Brain microvascular endothelial cell (primary cell): Measurements from ENCODE around the gene NSD2.

Experiments used
- DNase-seq: peaks from one replicate; pipeline ENCODE4 v3.0.0-alpha.2; 2020
- H3K27ac ChIP-seq: fragments of 250-450 bp; sonication (Bioruptor Pico); 2 replicates; pipeline ENCODE4 v1.5.1; 2020; ENCODE audit warnings: mild to moderate bottlenecking, moderate library complexity
- H3K27me3 ChIP-seq: fragments of 250-450 bp; sonication (Bioruptor Pico); replicated peaks from 2 replicates; pipeline ENCODE4 v1.5.1; 2020; ENCODE audit warnings: mild to moderate bottlenecking
- H3K36me3 ChIP-seq: fragments of 250-450 bp; sonication (Bioruptor Pico); replicated peaks from 2 replicates; pipeline ENCODE4 v1.5.1; 2020; ENCODE audit warnings: mild to moderate bottlenecking
- H3K4me3 ChIP-seq: 2 replicates; pipeline ENCODE4 v1.5.1; 2011; ENCODE audit warnings: low read depth, mild to moderate bottlenecking, control low read depth, low read length, moderate library complexity
- in situ Hi-C: cut with HindIII; loops from 2 replicates; pipeline ENCODE4 v1.10.0; 2017; ENCODE audit warnings: low sequenced_read_pairs, low pct_ligation_motif_present
- TF ChIP-seq, protein P1 (sequence below): IDR thresholded peaks from 2 replicates; pipeline ENCODE4 v1.5.1; 2011; ENCODE audit warnings: low read depth, mild to moderate bottlenecking, moderate library complexity, low read length, control low read depth, inconsistent platforms; ENCODE audit errors: missing control alignments

Gene NSD2

DNA sequence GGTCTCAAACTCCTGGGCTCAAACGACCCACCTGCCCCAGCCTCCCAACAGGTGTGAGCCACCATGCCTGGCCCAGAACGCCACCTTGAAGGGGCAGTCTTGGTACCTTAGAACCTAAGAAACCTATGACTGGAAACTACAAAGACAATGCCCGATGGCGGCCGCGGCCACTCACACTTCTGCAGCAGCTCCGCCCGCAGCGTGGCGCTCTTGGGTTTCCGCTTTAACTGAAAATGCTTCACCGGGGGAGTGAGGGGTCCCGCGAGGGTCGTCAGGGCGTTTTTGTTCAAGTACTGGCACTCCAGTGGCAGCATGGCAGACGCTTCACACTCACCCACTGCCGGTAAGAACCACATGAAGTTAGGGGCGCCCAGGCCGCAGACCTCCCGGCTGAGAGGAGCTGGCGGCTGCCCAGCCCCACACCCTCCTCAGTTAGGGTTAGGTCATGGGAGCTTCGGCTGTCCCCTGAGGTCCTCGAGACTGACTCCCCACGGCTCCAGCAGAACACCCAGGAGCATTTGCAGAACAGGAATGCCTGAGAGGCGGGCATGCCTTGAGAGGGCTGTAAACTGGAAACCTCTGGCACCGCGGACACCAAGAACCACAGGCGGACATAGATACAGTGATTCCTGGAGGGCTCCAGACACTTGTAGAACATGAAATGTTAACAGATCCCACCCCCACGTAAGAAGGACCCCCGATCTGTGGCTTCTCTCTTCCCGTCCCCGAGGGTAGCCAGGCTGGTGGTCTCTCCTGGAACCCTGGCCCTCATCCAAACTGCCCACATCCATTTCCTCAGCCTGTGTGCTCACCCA lies 118.5 kb downstream of the NSD2 start:
- in situ Hi-C loops, result no loop called here
- peaks cover 26% of the 10 kb centered on the region for H3K36me3 ChIP-seq
- no peaks in the 10 kb centered on the region for H3K27me3 ChIP-seq
- no peak overlapping the region for H3K27ac ChIP-seq
- no peak for DNase-seq
- TF ChIP-seq, protein P1, sequence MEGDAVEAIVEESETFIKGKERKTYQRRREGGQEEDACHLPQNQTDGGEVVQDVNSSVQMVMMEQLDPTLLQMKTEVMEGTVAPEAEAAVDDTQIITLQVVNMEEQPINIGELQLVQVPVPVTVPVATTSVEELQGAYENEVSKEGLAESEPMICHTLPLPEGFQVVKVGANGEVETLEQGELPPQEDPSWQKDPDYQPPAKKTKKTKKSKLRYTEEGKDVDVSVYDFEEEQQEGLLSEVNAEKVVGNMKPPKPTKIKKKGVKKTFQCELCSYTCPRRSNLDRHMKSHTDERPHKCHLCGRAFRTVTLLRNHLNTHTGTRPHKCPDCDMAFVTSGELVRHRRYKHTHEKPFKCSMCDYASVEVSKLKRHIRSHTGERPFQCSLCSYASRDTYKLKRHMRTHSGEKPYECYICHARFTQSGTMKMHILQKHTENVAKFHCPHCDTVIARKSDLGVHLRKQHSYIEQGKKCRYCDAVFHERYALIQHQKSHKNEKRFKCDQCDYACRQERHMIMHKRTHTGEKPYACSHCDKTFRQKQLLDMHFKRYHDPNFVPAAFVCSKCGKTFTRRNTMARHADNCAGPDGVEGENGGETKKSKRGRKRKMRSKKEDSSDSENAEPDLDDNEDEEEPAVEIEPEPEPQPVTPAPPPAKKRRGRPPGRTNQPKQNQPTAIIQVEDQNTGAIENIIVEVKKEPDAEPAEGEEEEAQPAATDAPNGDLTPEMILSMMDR, result no peak
- no peak overlapping the region for H3K4me3 ChIP-seq

DNA sequence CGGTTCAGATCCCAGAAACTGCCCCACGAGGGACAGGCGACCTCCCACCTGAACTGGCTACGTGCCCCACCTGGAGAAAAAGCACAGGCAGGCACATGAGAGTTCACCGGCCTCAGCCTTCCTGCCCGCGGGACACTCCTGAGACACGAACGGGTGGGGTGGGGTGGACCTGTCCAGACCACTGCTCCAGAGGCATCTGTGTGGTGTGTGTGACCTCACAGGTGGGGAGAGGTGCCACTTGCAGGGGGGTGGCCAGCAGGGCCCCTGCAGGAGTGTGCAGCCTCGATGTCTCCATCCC lies 119.1 kb downstream of the NSD2 start:
- DNase-seq, result no peak
- TF ChIP-seq, protein P1, result no peak
- Histone ChIP-seq H3K27me3 (no peaks in the 10 kb centered on the region), H3K4me3 (no peak overlapping the region), H3K27ac (no peak overlapping the region), H3K36me3 (peaks cover 24% of the 10 kb centered on the region)
- in situ Hi-C loops, result no loop called here

DNA sequence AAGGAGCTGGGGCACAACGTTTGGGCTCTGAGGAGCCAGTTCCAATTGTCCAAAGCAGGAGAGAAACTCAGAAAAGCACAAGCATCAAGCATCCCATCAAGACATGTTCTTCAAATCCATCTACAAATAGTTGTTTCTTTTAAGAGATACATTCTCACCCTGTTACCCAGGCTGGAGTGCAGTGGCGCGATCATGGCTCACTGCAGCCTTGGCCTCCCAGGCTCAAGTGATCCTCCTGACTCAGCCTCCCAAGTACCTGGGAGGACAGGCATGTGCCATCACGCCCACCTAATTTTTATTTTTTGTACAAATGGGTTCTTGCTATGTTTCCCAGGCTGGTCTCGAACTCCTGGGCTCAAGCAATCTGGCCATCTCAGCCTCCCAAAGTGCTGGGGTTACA lies 119.5 kb downstream of the NSD2 start:
- Histone ChIP-seq H3K27ac (no peak overlapping the region), H3K4me3 (no peak overlapping the region), H3K36me3 (peaks cover 20% of the 10 kb centered on the region), H3K27me3 (no peaks in the 10 kb centered on the region)
- in situ Hi-C loops, result no loop called here
- TF ChIP-seq, protein P1, result no peak
- no peak for DNase-seq

DNA sequence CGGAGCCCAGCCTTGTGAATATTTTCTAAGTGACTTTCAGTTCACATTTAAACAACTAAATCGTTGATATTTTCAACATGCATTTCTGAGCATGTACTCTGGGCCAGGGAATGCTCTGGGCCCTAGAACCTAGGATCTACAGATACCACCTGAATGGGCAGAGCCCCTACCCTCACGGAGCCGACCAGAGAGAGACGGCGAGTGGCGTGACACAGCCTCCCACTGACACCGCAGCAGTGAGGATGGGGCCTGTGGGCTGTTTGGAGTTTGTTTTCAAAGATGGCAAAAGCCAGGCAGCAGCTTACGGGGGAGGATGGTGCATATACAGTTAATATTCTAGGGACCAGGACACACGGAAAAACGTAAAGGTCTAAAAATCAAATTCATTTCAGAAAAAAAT lies 119.9 kb downstream of the NSD2 start:
- no peak overlapping the region for H3K27ac ChIP-seq
- H3K36me3 ChIP-seq, result peaks cover 16% of the 10 kb centered on the region
- no peaks in the 10 kb centered on the region for H3K27me3 ChIP-seq
- no peak for DNase-seq
- TF ChIP-seq, protein P1, result no peak
- H3K4me3 ChIP-seq, result no peak overlapping the region
- in situ Hi-C loops, result no loop called here

DNA sequence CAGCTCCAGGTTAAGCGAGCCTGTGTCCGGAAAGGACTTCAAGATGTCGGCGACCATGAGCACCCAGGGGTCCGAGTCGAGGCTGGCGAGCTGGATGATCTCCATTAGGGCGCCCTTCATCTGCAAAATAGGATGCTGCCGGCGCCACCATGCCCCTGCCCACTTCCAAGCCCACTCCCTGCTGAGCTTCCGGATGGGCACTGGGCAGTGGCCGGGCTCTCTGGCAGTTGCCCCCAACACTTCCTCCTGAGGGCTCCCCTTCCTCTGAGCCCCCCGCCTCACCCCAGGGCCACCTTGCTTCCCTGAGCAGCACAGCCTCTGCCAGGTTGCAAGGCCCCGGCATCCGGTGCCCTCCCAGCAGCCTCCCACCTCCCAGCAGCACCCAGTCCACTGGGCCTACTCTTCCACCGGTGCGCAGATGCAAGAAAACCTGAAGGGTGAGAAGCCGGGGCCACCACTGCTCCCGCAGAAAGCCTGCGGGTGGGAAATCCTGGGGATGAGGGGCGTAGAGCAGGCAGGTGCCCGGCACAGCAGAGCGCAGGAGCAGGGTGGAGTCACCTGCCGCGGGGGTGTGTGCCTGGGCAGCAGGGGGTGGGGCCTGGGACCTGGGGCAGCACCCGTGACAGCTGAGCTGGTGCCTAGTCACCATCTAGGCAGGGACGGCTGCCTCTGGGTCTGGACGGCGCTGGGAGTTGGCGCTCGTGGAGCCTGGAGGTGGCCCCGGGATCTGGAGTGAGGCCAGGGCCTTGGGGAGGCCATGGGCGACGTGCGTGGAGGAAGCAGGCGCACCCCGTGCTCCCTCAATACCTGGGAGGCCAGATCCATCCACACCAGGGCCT lies 120.6 kb downstream of the NSD2 start:
- DNase-seq, result no peak
- Histone ChIP-seq H3K27ac (no peak overlapping the region), H3K27me3 (no peaks in the 10 kb centered on the region), H3K36me3 (peaks cover 10% of the 10 kb centered on the region), H3K4me3 (no peak overlapping the region)
- TF ChIP-seq, protein P1, result no peak
- in situ Hi-C loops, result no loop called here
